SK-N-MC (cell line): ENCODE measurements around the gene B4GAT1.

Experiments used
- EZH2 ChIP-seq: fragments of 200-600 bp; sonication (generic); IDR thresholded peaks from one replicate; pipeline ENCODE4 v1.6.1; 2017; ENCODE audit warnings: antibody characterized with exemption
- POLR2AphosphoS5 ChIP-seq: IDR thresholded peaks from 2 replicates; pipeline ENCODE4 v1.6.1; 2012; ENCODE audit warnings: mild to moderate bottlenecking, low read depth, low read length, borderline replicate concordance

- TF ChIP-seq POLR2AphosphoS5 (no peak; the same call in 1 of the 2 replicates), EZH2 (no peak)
These were observed 13.1 kb upstream of the B4GAT1 start for GRCh38 chr11:66360406-66361073.
